Hepatocyte (in vitro differentiated cells): Measurements from ENCODE around the gene CCDC78.

Source experiments
- EZH2phosphoT487 ChIP-seq: fragments of 200-600 bp; sonication (generic); IDR thresholded peaks from one replicate; pipeline ENCODE4 v1.6.1; 2018; ENCODE audit warnings: antibody characterized with exemption, mild to moderate bottlenecking, low read depth, moderate library complexity; ENCODE audit not compliant: unreplicated experiment, severe bottlenecking
- TF ChIP-seq, protein P1 (sequence below): fragments of 200-600 bp; sonication (generic); IDR thresholded peaks from 2 replicates; pipeline ENCODE4 v1.5.1; 2016; ENCODE audit warnings: antibody characterized with exemption, mild to moderate bottlenecking; ENCODE audit not compliant: poor library complexity

DNA sequence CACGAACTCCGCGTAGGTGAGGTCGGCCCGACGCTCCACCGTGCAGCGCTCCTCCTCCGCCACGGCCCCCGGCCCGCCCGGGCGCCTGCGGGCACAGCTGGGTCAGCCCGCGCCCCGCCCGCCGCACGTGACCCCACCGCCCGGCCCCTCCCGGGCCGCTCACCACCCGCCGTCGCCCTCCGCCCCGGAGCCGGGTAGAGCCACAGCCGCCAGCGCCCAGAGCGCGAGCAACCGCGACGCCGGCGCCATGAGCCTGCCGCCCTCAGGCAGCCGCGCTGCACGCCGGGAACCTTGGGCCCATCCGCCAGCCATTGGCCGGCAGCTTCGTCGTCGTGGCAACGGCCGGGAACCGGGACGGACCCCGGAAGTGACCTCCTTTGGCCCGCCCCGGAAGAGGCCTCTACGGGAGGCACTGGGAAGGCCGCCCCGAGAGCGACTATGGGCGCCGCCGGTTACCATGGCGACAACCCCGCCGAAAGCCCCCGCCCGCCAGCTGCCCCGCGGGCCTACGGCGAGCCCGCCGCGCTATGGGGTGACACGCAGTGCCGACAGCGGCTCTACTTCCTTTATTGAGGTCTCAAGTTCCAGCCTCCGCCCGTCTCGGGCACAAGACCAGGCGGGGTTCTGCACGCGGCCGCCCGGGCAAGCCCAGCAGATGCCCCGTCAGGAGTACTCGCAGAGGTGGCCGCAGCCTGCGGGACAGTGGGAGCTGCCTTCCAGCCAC is 42.0 kb downstream of the CCDC78 start, which contains the start of gene JMJD8:
- TF ChIP-seq, protein P1, sequence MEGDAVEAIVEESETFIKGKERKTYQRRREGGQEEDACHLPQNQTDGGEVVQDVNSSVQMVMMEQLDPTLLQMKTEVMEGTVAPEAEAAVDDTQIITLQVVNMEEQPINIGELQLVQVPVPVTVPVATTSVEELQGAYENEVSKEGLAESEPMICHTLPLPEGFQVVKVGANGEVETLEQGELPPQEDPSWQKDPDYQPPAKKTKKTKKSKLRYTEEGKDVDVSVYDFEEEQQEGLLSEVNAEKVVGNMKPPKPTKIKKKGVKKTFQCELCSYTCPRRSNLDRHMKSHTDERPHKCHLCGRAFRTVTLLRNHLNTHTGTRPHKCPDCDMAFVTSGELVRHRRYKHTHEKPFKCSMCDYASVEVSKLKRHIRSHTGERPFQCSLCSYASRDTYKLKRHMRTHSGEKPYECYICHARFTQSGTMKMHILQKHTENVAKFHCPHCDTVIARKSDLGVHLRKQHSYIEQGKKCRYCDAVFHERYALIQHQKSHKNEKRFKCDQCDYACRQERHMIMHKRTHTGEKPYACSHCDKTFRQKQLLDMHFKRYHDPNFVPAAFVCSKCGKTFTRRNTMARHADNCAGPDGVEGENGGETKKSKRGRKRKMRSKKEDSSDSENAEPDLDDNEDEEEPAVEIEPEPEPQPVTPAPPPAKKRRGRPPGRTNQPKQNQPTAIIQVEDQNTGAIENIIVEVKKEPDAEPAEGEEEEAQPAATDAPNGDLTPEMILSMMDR = no peak
- no peak for TF ChIP-seq EZH2phosphoT487
